ENCODE data around the gene SNX30.

DNA sequence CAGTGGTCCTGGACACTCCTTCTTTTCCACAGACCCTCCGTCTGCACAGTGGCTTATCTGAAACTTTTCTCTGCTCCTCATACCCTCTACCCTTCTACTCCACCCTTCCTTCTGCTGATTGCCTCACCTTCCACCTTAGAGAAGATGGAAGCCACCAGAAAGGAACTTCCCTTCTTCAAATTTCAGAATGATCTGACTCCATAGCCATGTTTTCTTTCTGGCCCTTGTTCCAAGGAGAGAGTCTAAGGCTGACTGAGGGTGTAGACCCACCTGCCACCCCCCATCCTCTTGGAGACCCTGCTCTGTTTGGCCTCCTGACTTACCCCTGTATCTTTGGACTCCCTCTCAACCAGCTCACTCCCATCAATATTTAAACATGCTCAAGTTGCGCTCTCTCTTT lies 7.4 kb downstream of the SNX30 start:
- no peak for TF ChIP-seq EZH2 (IDR thresholded peaks at IDR 0.05; ENCODE audit: insufficient read depth, poor library complexity, severe bottlenecking)
- TF ChIP-seq EZH2phosphoT487 (IDR thresholded peaks at IDR 0.05; ENCODE audit: insufficient read depth, low read depth): no peak
